ENCODE data around the gene IRF9. TPM values are rescaled to one million over a fixed set of nuclear protein-coding genes. Genes with fewer than 3 reads are reported as not detected.

IRF9 gene
- total and polyA plus RNA-seq, 2 of the 13 experiments (the other 11 are each of a cell fraction or from before 2014, with no cell fraction given) = 14.9 to 49.7 TPM

DNA sequence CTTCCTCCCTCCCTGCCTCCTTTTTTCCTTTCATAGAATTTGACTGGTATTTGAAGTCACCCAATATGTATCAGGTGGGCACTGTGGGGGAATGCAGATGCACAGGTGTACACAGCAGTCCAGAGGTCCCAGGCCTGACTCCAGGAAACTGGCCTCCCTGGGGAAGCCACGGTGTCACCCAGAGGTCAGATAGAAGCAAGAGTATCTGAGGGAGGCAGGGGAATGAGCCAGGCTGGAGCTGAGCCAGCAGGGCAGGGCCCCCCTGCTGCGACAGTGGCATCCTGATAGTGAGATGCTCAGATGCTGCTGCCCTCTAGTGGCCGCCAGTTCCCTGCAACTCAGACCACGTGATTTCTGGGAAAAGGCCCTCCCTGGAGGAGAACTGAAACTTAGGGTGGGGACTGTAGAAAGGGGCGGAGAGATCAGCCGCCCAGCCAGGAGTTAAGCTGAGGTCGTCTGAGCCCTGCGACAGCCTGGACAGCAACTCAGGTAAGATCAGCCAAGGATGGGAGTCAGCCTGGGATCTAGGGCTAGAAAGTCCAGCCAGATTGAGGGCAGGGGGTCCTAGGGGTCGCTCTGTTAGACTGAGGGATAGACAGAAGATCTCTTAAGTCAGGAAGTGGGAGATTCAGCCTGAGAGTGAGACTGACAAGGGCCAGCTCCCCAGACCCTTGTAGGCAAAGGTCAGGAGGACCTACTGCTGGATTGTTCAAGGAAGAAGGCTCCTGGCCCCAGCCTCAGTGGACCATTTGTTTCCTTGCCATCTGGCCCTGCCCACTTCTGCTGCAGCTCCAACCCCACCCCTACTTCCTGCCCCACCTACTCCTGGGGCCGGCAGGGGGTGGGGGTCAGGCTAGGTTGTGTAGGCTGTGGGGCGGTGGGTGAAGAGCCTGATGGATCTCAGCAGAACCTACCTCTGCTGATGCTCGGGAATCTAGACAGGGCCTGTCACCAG lies at the start of gene IRF9 (continued):
- TF ChIP-seq NFKBIZ (CRISPR knock-in tag; IDR thresholded peaks at IDR 0.05) (peak; percentile 98), ZNF142 (CRISPR knock-in tag; IDR thresholded peaks at IDR 0.05) (peak; percentile 95), MLXIP (CRISPR knock-in tag; IDR thresholded peaks at IDR 0.05; ENCODE audit: borderline replicate concordance) (peak; percentile 68; the same call in 1 of the 2 replicates), AGO1 (IDR thresholded peaks at IDR 0.05; ENCODE audit: low read depth, low read length, poor library complexity, severe bottlenecking) (peak; percentile 91), ZFP1 (CRISPR knock-in tag; IDR thresholded peaks at IDR 0.05) (peak; percentile 99), ZNF431 (CRISPR knock-in tag; IDR thresholded peaks at IDR 0.05; ENCODE audit: borderline replicate concordance, low read depth) (peak; percentile 92; the same call in 1 of the 2 replicates), ZNF605 (CRISPR knock-in tag; IDR thresholded peaks at IDR 0.05) (peak; percentile 99), ZKSCAN5 (CRISPR knock-in tag; IDR thresholded peaks at IDR 0.05) (no peak), HOXA9 (CRISPR knock-in tag; IDR thresholded peaks at IDR 0.05; ENCODE audit: borderline replicate concordance) (no peak), ZNF598 (CRISPR knock-in tag; IDR thresholded peaks at IDR 0.05; ENCODE audit: borderline replicate concordance) (peak; percentile 96), AHR (CRISPR knock-in tag; IDR thresholded peaks at IDR 0.05) (peak; percentile 99), NCOA2 (CRISPR knock-in tag; IDR thresholded peaks at IDR 0.05) (peak; percentile 98)
- TF ChIP-seq, protein P1, sequence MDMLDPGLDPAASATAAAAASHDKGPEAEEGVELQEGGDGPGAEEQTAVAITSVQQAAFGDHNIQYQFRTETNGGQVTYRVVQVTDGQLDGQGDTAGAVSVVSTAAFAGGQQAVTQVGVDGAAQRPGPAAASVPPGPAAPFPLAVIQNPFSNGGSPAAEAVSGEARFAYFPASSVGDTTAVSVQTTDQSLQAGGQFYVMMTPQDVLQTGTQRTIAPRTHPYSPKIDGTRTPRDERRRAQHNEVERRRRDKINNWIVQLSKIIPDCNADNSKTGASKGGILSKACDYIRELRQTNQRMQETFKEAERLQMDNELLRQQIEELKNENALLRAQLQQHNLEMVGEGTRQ (IDR thresholded peaks at IDR 0.05; ENCODE audit: low read depth, low read length) = peak; percentile 94
- TF ChIP-seq, protein P1 (CRISPR knock-in tag; IDR thresholded peaks at IDR 0.05; ENCODE audit: borderline replicate concordance) = peak; percentile 100; the same call in 1 of the 2 replicates
- TF ChIP-seq, protein P2, sequence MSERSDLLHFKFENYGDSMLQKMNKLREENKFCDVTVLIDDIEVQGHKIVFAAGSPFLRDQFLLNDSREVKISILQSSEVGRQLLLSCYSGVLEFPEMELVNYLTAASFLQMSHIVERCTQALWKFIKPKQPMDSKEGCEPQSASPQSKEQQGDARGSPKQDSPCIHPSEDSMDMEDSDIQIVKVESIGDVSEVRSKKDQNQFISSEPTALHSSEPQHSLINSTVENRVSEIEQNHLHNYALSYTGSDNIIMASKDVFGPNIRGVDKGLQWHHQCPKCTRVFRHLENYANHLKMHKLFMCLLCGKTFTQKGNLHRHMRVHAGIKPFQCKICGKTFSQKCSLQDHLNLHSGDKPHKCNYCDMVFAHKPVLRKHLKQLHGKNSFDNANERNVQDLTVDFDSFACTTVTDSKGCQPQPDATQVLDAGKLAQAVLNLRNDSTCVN (CRISPR knock-in tag; IDR thresholded peaks at IDR 0.05; ENCODE audit: borderline replicate concordance) = peak; percentile 89

All from HepG2 (cell line).